GM10266 (cell line): ENCODE measurements around the gene CDH4.

Source experiments
- DNase-seq: peaks from one replicate; pipeline ENCODE4 v3.0.0; 2012; ENCODE audit errors: extremely low spot score
- TF ChIP-seq, protein P1 (sequence below): IDR thresholded peaks from 2 replicates; pipeline ENCODE4 v1.5.1; 2012; ENCODE audit warnings: mild to moderate bottlenecking, low read depth; ENCODE audit not compliant: control insufficient read depth, insufficient read depth; ENCODE audit errors: missing control alignments

CDH4 gene

DNA sequence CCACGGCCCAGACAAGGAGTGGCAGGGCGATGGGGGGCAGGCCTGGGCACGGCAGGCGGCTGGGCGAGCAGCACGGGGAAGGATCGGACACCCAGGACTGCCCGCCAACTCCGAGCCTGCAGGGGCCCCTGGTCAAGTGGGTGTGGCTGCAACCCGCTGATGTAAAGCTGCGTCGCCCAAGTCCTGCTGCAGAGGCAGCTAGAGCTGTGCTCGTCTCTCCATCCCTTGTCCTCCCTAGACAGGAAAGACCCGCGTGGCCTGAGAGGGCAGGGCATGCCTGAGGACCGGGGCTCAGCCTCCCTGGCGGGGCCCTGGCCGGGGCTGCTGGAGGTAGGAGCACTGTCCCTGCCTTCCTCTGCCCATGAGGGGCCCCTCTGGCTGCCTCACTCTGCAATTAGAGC is 281.2 kb downstream of the CDH4 start:
- DNase-seq: no peak
- TF ChIP-seq, protein P1, sequence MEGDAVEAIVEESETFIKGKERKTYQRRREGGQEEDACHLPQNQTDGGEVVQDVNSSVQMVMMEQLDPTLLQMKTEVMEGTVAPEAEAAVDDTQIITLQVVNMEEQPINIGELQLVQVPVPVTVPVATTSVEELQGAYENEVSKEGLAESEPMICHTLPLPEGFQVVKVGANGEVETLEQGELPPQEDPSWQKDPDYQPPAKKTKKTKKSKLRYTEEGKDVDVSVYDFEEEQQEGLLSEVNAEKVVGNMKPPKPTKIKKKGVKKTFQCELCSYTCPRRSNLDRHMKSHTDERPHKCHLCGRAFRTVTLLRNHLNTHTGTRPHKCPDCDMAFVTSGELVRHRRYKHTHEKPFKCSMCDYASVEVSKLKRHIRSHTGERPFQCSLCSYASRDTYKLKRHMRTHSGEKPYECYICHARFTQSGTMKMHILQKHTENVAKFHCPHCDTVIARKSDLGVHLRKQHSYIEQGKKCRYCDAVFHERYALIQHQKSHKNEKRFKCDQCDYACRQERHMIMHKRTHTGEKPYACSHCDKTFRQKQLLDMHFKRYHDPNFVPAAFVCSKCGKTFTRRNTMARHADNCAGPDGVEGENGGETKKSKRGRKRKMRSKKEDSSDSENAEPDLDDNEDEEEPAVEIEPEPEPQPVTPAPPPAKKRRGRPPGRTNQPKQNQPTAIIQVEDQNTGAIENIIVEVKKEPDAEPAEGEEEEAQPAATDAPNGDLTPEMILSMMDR: no peak

DNA sequence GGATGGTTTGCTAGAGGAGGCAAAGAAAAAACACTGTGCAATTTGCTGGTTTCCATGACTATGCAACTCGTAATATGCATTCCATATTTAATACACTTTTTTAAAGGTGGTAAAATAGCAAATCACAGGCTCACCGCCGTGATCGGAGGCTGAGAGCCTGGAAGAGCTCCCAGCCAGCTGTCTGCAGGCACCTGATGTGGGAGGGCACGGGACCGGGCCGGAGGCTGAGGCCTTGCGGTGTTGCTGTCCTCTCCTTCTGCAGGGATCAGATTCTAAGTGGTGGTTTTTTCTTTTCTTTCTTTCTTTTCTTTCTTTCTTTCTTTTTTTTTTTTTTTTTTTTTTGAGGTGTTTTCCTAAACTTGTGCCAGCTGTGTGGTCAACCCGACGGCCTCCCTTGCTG is 282.3 kb downstream of the CDH4 start:
- TF ChIP-seq, protein P1: no peak
- no peak for DNase-seq

DNA sequence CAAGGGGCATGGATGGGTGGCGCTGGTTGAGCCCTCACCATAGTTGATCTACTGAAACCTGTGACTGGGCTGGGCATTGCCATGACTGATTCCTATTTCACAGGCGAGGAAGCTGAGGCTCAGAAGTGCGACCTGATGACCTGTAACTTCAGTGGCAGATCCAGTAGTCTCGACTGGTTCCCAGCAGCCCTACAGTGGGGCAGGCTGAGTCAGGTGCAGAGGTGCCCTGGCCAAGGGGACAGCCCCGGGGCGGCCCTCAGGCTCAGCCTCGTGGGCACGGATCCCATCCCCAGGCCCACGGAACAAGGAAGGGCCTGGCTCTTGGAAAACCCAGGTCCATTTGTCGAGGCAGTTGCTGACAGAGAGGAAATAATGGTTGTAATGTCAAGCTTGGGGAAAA is 283.0 kb downstream of the CDH4 start:
- DNase-seq: no peak
- TF ChIP-seq, protein P1: no peak

DNA sequence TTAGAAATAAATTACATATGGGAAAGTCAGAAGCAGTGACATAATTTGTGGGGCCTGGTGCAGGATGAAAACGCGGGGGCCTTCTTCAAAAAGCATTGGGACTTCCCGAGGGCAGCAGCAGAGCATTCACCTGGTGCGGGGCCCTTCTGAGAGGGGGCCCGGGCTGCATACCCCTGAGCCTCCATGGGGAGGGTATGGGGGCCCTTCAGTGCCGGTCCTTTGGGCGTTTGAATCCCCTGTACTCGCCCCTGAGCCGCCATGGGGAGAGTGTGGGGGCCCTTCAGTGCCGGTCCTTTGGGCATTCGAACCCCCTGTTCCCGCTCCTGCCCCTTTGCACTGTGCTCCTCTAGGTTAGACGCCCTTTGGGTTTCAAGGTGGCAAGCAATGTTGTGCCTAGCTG is 283.5 kb downstream of the CDH4 start:
- TF ChIP-seq, protein P1: no peak
- no peak for DNase-seq

DNA sequence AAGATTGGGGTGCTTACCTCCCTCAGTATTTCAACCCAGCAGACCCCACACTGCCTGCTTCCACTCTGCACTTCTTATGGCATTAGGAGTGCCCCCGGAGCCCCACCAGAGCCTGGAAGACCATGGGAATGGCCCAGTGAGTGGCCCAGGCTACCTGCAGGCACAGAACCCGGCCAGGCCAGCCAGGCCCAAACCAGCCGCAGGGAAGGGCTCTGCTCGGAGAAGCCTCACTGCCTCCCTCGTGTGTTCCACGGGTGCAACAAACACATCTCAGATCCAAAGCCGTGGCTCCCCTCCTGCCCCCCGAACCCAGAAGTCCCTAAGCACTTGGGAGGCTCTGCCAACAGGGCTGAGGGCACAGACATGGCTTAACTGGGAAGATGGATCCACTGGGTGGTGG is 283.9 kb downstream of the CDH4 start:
- DNase-seq: no peak
- TF ChIP-seq, protein P1: no peak

DNA sequence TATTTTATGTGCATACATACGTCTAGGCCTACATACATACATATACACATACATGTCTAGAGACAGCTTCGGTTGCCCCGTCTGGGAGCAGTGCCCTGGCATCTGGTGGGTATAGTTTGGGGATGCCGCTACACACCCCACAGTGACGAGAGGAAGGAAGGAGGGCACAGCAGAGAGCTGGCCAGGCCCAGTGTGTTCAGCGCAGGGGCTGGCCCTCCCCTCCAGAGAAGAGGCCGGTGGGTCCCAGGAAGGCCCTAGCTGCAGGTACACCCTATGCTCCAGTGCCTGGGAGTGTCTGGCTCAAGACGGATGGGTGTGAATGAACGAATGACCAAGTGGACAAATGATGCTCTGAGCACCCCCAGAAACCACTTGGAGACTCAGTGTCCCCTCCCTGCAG is 284.6 kb downstream of the CDH4 start:
- TF ChIP-seq, protein P1: no peak

DNA sequence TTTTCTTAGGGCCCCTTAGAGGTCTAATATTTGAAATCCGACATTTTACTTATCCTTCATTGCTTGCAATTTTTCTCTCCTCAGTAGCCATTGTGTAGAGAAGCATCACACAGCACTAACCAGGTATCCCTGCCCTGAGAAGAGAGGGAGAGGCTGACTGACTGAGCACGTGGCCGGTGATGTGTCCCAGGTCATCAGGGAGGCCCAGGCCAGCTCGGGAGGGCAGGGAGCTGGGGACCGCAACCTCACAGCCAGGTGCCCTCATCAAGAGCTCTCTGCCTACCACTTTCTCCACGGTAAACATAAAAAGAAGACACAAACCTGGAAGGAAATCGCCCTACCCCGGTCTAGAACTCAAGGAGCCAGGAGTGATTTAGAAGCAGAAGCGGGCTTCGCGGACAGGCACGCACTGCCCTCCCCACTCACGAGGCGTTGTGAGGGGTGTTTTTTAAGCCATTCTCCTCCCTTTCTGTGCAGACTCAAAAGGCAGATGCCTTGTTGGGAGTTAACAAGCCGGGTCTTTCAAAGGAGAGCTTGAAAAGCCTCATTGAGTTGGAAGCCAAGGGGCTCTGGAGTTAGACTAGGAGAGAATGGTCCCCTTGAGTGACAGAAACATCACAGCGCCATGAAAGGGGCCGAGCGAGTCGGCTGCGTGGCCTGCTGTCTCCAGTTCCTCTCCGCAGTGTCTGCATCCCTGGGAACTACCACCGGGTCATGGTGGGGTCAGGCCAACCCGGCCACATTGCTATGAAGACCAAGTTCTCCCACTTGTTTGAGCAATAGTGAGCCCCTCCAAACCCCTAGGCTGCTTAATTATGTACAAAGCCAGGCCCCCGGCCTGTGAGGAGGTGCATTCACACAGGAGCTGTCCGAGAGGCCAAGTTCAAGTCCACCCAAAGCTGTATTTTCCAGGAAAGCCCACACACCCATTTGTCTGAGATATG is 285.4 kb downstream of the CDH4 start:
- no peak for DNase-seq
- TF ChIP-seq, protein P1: no peak

More for the DNA sequence above, 284.6 kb downstream of the CDH4 start:
- no peak for DNase-seq
